ENCODE data around the gene AACS.
"Not testable (repeated sequence)": the region's sequence is repeated elsewhere in the genome, so short reads cannot be mapped to it uniquely, and the experiment has no call there.

Gene AACS

GRCh38 chr12:125090437-125090836 is 25.2 kb downstream of the AACS start:
- DNase-seq (ENCODE audit: low read depth in 2 of 2): no peak

GRCh38 chr12:125091401-125091800 is 26.2 kb downstream of the AACS start:
- no peak for DNase-seq (ENCODE audit: low read depth in 2 of 2)

- DNase-seq (ENCODE audit: low read depth in 2 of 2): no peak
Measured at GRCh38 chr12:125092108-125092871, 27.1 kb downstream of the AACS start.

GRCh38 chr12:125092872-125093680 is 27.8 kb downstream of the AACS start:
- DNase-seq (ENCODE audit: low read depth in 2 of 2): no peak

GRCh38 chr12:125093681-125094330 is 28.6 kb downstream of the AACS start:
- no peak for DNase-seq (ENCODE audit: low read depth in 2 of 2)

- DNase-seq (ENCODE audit: low read depth in 2 of 2): no peak
Measured at GRCh38 chr12:125096894-125097293, 31.7 kb downstream of the AACS start.

GRCh38 chr12:125097427-125097826 is 32.2 kb downstream of the AACS start:
- no peak for DNase-seq (ENCODE audit: low read depth in 2 of 2)

GRCh38 chr12:125098676-125099408 is 33.6 kb downstream of the AACS start:
- DNase-seq (ENCODE audit: low read depth in 2 of 2): no peak

- no peak for DNase-seq (ENCODE audit: low read depth in 2 of 2)
Measured at GRCh38 chr12:125099409-125099782, 34.2 kb downstream of the AACS start.

- DNase-seq (ENCODE audit: low read depth in 2 of 2): no peak
Measured at GRCh38 chr12:125100551-125101434, 35.6 kb downstream of the AACS start.

GRCh38 chr12:125104982-125105381 is 39.7 kb downstream of the AACS start:
- DNase-seq (ENCODE audit: low read depth in 2 of 2): no peak

- no peak for DNase-seq (ENCODE audit: low read depth in 2 of 2)
Measured at GRCh38 chr12:125105600-125105999, 40.4 kb downstream of the AACS start.

GRCh38 chr12:125110641-125111360 is 45.6 kb downstream of the AACS start:
- DNase-seq (ENCODE audit: low read depth in 2 of 2): no peak

GRCh38 chr12:125111403-125111802 is 46.2 kb downstream of the AACS start:
- DNase-seq (ENCODE audit: low read depth in 2 of 2): no peak

GRCh38 chr12:125112614-125113013 is 47.4 kb downstream of the AACS start:
- not testable (repeated sequence) for DNase-seq (ENCODE audit: low read depth in 2 of 2)

- DNase-seq (ENCODE audit: low read depth in 2 of 2): no peak
Measured at GRCh38 chr12:125113263-125113662, 48.0 kb downstream of the AACS start.

- DNase-seq (ENCODE audit: low read depth in 2 of 2): no peak
Measured at GRCh38 chr12:125113789-125114188, 48.6 kb downstream of the AACS start.

GRCh38 chr12:125114365-125115141 is 49.3 kb downstream of the AACS start:
- no peak for DNase-seq (ENCODE audit: low read depth in 2 of 2)

GRCh38 chr12:125120566-125120965 is 55.3 kb downstream of the AACS start:
- DNase-seq (ENCODE audit: low read depth in 2 of 2): no peak

Measured in stimulated activated CD4-positive, alpha-beta T cell treated with anti-CD3 and anti-CD28 coated beads, Interleukin-15, amount 100 ng/mL, for 48 hours (primary cell).